Stimulated activated CD8-positive, alpha-beta memory T cell treated with anti-CD3 and anti-CD28 coated beads, Interleukin-7, amount 100 ng/mL, for 1 hour (primary cell): ENCODE data around the gene ZNF407.

Experiments
- DNase-seq, 2 donors: peaks; one replicate each; pipeline ENCODE4 v3.0.0-alpha.2; 2020; ENCODE audit warnings: low read depth in 2 of 2

Gene ZNF407

DNA sequence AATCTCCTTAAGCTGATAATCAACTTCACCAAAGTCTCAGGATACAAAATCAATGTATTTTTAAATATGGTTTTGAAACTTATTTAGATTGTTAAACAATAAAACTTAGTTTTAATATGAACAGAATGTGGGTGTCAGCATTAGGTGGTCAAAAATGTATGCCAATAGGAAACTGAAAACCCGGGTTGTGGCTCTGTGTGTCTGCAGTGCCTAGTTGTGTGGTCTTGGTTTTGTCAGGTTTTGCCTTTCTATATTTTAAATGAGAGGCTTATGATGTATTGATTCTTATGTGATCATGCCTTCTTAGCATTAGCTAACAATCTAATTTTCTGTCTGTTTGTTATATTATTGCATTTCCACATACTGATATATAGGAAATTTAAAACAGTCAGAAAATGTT lies 227.8 kb downstream of the ZNF407 start:
- no peak for DNase-seq

DNA sequence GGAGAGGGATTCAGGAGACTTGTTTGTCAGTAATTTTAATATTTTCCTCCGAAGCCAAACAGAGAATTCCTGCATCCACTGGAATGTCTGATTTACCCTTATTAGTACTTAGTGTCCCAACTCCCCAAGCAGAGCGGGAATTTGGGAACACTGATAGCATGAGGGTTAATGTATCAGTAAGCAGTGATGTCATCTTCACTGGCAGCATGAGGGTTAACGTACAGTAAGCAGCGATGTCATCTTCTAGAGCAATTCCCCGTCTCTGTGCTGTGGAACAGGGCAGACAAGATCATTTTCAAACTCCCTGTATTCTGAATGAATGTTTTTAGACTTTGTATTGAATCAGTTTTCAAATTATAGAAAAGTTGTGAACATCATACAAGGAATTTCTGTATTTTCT lies 228.9 kb downstream of the ZNF407 start:
- no peak for DNase-seq

DNA sequence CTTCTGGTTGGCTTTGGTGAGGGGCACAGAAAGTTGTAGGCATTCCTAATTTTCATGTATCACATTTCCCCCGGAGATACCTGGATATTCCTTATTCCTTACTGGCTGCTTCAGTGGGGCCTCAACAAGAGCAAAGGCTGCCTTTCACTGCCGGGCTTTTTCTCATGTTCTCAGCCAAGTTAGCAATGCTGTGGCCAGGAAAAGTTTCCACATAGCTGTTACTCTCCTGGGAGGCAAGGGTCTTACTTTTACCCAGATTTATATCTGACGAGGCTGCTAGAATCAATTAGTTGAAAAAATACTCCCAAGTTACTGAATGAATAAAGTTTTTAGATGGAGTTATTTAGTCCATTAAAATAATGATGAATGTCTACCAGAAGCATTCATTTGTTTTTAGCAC lies 230.5 kb downstream of the ZNF407 start:
- no peak for DNase-seq

DNA sequence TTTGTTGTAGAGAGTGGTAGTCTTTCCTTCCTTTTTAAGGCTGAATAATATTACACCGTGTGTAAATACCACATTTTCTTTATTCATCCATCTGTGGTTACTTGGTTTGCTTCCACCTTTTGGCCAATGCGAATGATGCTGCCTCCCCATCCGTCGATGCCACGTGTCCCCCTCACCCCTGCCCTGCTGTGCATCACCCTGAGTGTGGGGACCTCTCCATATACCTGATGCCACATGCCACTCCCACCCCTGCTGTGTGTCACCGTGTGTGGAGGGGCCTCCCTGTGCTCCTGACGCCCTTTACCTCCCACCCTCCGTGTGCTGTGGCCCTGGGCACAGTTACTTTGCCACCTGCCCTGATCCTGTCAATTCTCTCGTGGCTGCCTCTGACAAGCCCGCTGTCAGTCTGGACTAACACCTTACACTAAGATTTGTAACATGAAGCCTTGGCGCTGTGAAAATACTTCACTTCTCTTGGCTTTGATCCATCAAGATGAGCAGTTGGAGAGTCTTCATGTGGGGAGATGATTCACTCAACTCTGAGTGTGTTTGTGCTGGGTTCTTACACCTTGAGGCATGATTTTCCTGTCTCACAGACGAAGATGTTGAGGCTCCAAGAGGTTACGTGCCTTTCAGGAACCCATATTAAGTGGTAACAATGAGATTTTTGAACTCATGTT lies 234.0 kb downstream of the ZNF407 start:
- no peak for DNase-seq

GRCh38 chr18:74832381-74832780 lies 234.7 kb downstream of the ZNF407 start:
- DNase-seq = no peak

- no peak for DNase-seq
Observed at GRCh38 chr18:74832999-74833398, 235.3 kb downstream of the ZNF407 start.

GRCh38 chr18:74834424-74835309 lies 237.0 kb downstream of the ZNF407 start:
- no peak for DNase-seq

DNA sequence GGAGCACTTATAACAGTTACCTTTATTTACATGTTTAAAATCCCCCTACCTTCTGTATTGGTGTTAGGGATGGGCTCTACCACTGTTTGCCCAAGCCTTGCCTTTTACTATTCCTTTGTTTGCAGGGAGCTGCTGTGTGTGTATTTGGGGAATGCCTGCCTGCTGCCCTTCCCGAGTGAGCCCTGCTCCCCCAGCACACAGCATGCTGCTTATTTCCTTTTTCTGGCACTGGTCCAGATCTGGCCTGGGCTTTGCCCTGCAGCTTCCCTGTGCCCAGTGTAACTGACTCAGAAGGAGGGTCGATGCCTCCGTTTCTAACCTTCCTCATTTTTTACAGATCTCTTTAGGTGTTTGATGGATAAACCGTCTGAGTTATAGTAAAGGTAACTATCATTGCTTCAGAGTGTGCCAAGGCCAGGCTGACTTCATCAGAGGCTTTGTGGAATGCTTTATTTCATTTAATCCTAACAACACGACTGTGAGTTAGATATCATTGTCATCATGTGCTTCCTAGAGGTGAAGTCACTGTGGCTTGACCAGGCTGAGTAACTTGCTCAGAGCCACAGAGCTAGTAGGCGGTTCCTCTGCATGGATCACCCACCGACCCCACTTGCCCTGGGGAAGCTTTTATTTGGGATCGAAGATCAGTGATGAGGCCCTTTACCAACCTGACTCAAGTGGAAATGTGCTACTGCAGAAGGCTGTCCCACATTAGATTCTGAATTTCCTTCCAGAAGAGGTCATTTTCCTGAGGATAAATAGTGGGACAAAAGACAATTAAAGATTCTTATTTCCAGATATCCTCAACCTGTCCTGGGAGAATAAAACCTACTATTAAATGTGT lies 238.8 kb downstream of the ZNF407 start:
- DNase-seq = no peak

- DNase-seq = no peak
Observed at GRCh38 chr18:74840492-74841167, 243.0 kb downstream of the ZNF407 start.

GRCh38 chr18:74841248-74841647 lies 243.6 kb downstream of the ZNF407 start:
- no peak for DNase-seq

- DNase-seq = no peak
Observed at GRCh38 chr18:74849301-74849700, 251.6 kb downstream of the ZNF407 start.

- no peak for DNase-seq
Observed at GRCh38 chr18:74856434-74856833, 258.8 kb downstream of the ZNF407 start.

DNA sequence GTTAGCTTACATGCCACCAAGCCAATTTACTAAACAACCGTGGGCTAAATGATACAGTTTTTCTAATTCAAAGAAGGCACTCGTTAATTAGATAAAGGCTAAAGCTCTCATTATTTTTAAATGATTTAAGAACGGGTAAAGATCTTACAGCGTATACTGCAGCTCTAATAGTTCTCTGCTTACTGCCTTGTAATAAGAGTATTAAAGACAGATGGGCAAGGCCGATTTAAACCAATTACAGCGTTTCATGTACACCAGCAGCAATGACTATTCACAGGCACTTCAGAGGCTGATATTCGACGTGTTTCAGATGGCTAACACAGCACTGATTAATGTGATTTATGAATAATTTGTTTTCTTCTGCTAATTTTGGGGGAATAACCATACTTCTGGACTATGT lies 259.3 kb downstream of the ZNF407 start:
- DNase-seq = no peak

DNA sequence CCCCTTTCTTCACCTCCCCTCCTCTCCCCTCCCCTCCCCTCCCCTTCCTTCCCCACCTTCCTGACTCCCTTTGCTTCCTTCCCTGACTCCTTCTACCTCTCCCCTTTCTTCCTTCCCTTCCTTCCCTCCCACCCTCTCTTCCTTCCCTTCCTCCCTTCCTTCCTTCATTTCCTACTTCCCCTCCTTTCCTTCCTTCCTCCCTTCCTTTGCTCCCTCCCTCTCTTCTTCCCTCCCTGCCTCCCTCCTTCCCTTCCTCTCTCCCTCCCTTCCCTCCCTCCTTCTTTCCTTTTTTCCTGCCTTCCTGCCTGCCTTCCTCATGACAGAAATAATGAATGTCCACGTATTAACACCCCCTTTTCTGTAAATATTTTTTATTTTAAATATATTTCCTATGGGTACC lies 260.2 kb downstream of the ZNF407 start:
- DNase-seq = no peak

- DNase-seq = no peak
Observed at GRCh38 chr18:74861154-74861553, 263.5 kb downstream of the ZNF407 start.

- DNase-seq = no peak
Observed at GRCh38 chr18:74862094-74862493, 264.4 kb downstream of the ZNF407 start.

DNA sequence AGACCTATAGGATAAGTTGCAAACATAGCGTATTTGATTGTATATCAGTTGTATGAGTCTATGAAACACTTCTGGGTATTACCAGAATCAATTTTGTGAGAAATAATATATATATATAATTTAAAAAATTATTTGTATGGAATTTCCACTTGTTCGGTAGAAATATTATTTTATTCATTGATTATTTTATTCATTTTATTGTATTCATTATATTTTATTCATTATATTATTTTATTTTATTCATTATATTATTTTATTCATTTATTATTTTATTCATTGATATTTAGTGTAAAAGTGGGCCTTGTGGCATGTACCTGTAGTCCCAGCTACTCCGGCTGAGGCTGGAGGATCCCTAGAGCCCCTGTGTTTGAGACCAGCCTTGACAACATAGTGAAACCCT lies 268.9 kb downstream of the ZNF407 start:
- DNase-seq = no peak

DNA sequence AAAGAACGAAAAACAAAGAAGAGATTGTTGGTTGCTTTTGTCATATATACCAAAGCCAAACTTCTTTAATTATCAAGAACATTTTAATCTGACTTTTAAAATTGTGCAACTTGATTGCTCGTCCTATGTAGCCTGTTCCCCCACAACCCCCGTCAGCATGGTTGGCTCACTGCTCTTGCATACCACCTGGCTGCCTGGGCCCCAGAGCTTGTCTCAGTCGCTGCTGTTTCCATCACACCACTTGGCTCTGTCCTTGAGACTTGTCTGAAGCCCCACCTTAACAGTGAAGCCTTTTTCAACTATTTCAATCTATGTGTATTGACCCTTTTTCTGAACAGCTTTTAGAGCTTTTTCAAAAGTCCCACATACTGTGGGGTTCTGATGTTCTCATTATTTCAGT lies 270.8 kb downstream of the ZNF407 start:
- no peak for DNase-seq

DNA sequence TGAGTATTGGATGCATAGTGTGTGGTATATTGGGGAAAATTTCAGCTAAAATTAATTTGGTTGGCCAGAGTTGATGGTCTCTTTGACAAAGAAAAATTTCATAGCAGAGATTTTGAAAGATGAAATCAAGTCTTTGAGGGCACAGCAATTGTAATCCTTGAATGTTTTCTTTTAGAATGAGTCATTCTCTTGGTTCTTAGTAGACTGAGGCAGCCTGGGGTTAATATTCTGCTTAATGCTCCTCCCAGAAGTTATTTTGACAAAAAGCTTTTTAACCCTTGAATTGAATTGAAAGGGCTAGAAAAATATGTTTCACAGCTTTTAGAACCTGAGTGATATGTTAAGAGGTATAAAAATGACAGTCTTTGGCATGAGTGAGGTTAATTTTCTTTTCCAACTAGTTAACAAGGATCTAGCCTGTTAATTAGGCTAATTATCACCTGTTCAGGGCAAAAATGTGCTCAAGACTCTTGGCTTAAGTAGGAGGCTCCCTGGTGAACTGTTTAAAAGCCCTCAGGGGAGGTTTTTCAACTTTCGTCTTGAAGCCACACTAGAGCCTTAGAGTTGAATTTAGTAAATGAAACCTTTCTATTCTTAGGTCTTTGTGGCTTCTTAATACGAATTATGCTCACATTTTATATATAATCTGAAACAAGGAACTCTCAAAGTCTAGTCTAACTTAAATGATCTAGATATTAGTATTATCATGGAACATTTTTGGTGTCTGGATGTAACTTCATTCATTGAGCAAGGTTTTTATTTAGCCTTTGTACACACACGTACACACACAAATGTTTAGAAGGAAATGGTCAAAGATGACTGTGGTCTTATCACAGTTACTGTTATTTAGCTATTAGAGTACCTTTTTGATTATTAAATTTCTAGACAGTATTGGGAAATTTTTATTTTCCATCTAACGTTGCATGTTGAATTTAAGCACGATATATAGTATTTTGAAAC lies 272.5 kb downstream of the ZNF407 start:
- no peak for DNase-seq

GRCh38 chr18:74870950-74871349 lies 273.3 kb downstream of the ZNF407 start:
- DNase-seq = no peak

DNA sequence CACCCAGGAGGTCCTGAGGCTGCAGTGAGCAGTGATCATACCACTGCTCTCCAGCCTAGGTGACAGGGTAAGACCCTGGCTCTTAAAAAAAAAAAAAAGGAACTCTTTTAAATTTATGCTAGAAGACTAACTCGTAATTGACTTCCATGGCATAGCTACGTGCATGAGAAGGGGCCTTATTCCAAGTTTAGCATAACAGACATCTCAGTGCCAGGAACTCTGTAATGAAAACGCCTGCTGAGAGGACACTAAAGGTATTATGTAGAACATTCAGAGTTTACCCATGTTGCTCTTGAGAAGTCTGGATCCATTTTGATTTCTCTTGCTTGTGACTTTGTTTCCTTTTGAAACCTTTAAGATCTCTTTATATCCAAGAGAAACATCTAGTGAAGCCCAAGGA lies 276.0 kb downstream of the ZNF407 start:
- no peak for DNase-seq
